GM18870 (cell line): Measurements from ENCODE around the gene MAPRE3.

ENCODE experiments used
- ATAC-seq: cut with Tn5 transposase; IDR thresholded peaks from one replicate; pipeline ENCODE4 v1.9.1; 2021; ENCODE audit warnings: moderate library complexity; ENCODE audit not compliant: unreplicated experiment

MAPRE3 gene

GRCh38 chr2:27010139-27010538, 39.7 kb downstream of the MAPRE3 start:
- no peak for ATAC-seq

- no peak for ATAC-seq
Measured at GRCh38 chr2:27013738-27014137, 43.3 kb downstream of the MAPRE3 start.

GRCh38 chr2:27014771-27015433, 44.5 kb downstream of the MAPRE3 start:
- no peak for ATAC-seq

GRCh38 chr2:27016801-27017325, 46.4 kb downstream of the MAPRE3 start:
- no peak for ATAC-seq

GRCh38 chr2:27018142-27018541, 47.7 kb downstream of the MAPRE3 start:
- no peak for ATAC-seq

- ATAC-seq = no peak
Measured at GRCh38 chr2:27019459-27019858, 49.0 kb downstream of the MAPRE3 start.

- no peak for ATAC-seq
Measured at GRCh38 chr2:27019931-27020855, 49.8 kb downstream of the MAPRE3 start.

GRCh38 chr2:27021253-27022049, 51.0 kb downstream of the MAPRE3 start:
- no peak for ATAC-seq

GRCh38 chr2:27023740-27024139, 53.3 kb downstream of the MAPRE3 start:
- no peak for ATAC-seq

- no peak for ATAC-seq
Measured at GRCh38 chr2:27024188-27024587, 53.8 kb downstream of the MAPRE3 start.

GRCh38 chr2:27024812-27025211, 54.4 kb downstream of the MAPRE3 start:
- no peak for ATAC-seq

GRCh38 chr2:27025281-27025800, 54.9 kb downstream of the MAPRE3 start:
- no peak for ATAC-seq

- ATAC-seq = no peak
Measured at GRCh38 chr2:27025861-27026851, 55.7 kb downstream of the MAPRE3 start.

- no peak for ATAC-seq
Measured at GRCh38 chr2:27027211-27027651, 56.8 kb downstream of the MAPRE3 start.

GRCh38 chr2:27029051-27029450, 58.6 kb downstream of the MAPRE3 start:
- no peak for ATAC-seq

- ATAC-seq = peak; percentile 58
Measured at GRCh38 chr2:27032495-27033252, 62.2 kb downstream of the MAPRE3 start, which contains the start of gene TMEM214. Gene TMEM214 (plus strand): TSS chr2:27032965. CDS start chr2:27033016, 51 bp downstream.

- peak; percentile 6 for ATAC-seq
Measured at GRCh38 chr2:27033253-27033852, 62.9 kb downstream of the MAPRE3 start.

- no peak for ATAC-seq
Measured at GRCh38 chr2:27038012-27038411, 67.6 kb downstream of the MAPRE3 start.
